PFSK-1 (cell line): ENCODE results near the gene AOPEP.

Source experiments
- POLR2AphosphoS5 ChIP-seq: IDR thresholded peaks from 2 replicates; pipeline ENCODE4 v1.6.1; 2012; ENCODE audit warnings: low read depth, mild to moderate bottlenecking, control low read depth, low read length, moderate library complexity
- TAF1 ChIP-seq: IDR thresholded peaks from 2 replicates; pipeline ENCODE4 v1.6.1; 2012; ENCODE audit warnings: low read length, control low read depth, borderline replicate concordance; ENCODE audit not compliant: insufficient read depth

- TF ChIP-seq TAF1 (no peak), POLR2AphosphoS5 (no peak)
Observed at GRCh38 chr9:95027914-95028852, 301.7 kb downstream of the AOPEP start.
